Stomach smooth muscle (tissue), 2 donors: ENCODE results near the gene BRK1.
"Not testable (repeated sequence)": the region's sequence is repeated elsewhere in the genome, so short reads cannot be mapped to it uniquely, and the experiment has no call there.

ENCODE experiments used
- H3K27ac ChIP-seq: one replicate; pipeline ENCODE4 v1.7.0; 2013; ENCODE audit warnings: mild to moderate bottlenecking, low read length, inconsistent platforms
- H3K27me3 ChIP-seq, 2 donors: one replicate each; pipeline ENCODE4 v1.7.0; 2013; ENCODE audit warnings: low read length in 2 of 2; ENCODE audit not compliant: insufficient read depth in 2 of 2, control insufficient read depth in 1 of 2
- H3K36me3 ChIP-seq, 2 donors: one replicate each; pipeline ENCODE4 v1.7.0; 2013; ENCODE audit warnings: low read length in 2 of 2; ENCODE audit not compliant: control insufficient read depth in 2 of 2, insufficient read depth in 2 of 2
- H3K4me1 ChIP-seq: one replicate; pipeline ENCODE4 v1.7.0; 2013; ENCODE audit warnings: low read length; ENCODE audit not compliant: control insufficient read depth, insufficient read depth
- H3K4me3 ChIP-seq, 2 donors: one replicate each; pipeline ENCODE4 v1.7.0; 2013; ENCODE audit warnings: low read length in 2 of 2
- H3K9ac ChIP-seq, 2 donors: one replicate each; pipeline ENCODE4 v1.7.0; 2013; ENCODE audit warnings: low read length in 2 of 2, mild to moderate bottlenecking in 1 of 2
- H3K9me3 ChIP-seq, 2 donors: one replicate each; pipeline ENCODE4 v1.7.0; 2013; ENCODE audit warnings: low read length in 2 of 2; ENCODE audit not compliant: control insufficient read depth in 2 of 2
- donor health status: healthy.
- donor health status: Pancreatic carcinoma.

The BRK1 gene

DNA sequence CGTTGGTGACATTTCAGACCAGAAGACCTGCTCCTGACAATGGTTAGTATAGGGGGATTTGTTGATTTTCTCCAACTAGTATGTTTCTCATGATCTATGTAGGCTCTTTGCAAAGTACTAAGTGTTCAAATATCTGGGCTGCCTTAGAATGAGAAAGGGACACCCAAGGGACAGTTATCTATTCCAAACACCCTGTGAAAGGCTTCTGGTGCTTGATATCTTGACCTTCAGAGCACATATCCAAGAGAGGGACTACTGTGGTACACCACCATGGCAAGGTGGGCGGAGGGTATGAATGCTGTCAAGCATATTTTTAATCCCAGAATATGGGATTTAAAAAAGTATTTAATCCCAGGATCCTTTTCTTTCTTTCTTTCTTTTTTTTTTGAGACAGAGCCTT, 8.6 kb upstream of the BRK1 start:
- no peak overlapping the region for H3K9ac ChIP-seq
- H3K9me3 ChIP-seq: no peaks in the 10 kb centered on the region
- H3K36me3 ChIP-seq: no peaks in the 10 kb centered on the region
- H3K27me3 ChIP-seq: peaks cover 0 to 6% of the 10 kb centered on the region in 2 donors
- H3K27ac ChIP-seq: no peak overlapping the region
- H3K4me1 ChIP-seq: no peaks in the 10 kb centered on the region
- H3K4me3 ChIP-seq: no peak overlapping the region

DNA sequence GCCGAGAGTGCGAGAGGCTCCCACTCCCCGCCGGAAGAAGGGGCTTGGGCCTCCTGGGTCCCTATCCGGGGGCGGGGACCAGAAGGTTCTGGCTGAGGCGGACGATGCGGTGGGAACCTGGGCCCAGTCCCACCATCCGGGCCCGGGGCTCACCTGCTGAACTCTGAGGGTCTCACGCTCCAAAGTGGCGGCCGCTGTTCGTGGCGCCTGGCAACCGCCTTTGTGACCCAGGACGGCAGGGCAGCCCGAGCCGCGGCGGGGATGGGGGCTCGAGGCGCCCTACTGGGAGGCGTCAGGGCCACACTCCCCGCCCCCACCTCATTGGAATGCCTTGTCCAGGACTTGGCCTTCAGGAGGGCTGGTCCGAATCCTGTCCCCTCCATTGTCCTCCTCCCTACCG, 7.4 kb upstream of the BRK1 start, which contains the start of gene FANCD2OS:
TSS of gene FANCD2OS (minus strand) at position 165 of the 400 bp plus-strand sequence. CDS start 3,481 bp downstream, outside the sequence.
- peaks cover 0 to 6% of the 10 kb centered on the region in 2 donors for H3K27me3 ChIP-seq
- no peaks in the 10 kb centered on the region for H3K4me1 ChIP-seq
- H3K4me3 ChIP-seq: no peak within 1 kb of the TSS
- H3K9ac ChIP-seq: no peak within 1 kb of the TSS
- no peaks in the 10 kb centered on the region for H3K36me3 ChIP-seq
- H3K27ac ChIP-seq: no peak within 1 kb of the TSS
- H3K9me3 ChIP-seq: no peaks in the 10 kb centered on the region

DNA sequence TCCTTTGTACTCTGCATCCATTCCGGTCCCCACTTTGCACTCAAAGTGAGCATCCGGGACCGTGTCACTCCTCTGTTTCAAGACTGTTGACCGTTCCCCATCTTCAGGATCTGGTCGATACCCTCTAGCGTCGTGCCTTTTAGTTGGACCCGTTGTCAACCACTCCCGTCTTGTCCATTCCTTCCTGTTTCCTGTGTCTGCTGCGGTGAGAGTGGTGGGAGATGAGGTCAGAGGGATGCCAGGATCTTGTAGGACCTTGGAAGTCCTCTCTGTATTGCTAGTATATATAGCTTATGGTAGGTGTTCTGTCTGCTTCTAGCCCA, 624 bp downstream of the BRK1 start:
- H3K9me3 ChIP-seq: no peaks in the 10 kb centered on the region
- H3K4me1 ChIP-seq: peaks cover 15% of the 10 kb centered on the region
- H3K4me3 ChIP-seq: peak overlapping the region; percentile 89 to 99
- H3K27ac ChIP-seq: peak overlapping the region; percentile 67
- H3K36me3 ChIP-seq: peaks cover 0 to 3% of the 10 kb centered on the region in 2 donors
- H3K9ac ChIP-seq: peak overlapping the region; percentile 61 to 96
- no peaks in the 10 kb centered on the region for H3K27me3 ChIP-seq

DNA sequence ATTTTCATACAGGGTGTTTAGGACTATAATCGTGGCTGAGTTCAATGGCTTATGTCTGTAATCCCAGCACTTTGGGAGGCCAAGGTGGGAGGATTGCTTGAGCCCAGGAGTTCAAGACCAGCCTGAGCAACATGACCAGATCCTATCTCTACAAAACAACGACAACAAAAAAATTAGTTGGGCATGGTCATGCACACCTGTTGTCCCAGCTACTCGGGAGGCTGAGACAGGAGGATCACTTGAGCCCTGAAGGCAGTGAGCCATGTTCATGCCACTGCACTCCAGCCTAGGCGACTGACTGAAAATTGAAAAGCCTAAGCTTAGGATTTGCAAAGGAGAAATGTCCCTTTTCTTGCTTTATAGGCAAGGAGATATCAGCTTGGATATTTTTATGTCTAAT, 1.5 kb downstream of the BRK1 start:
- H3K9ac ChIP-seq: no peak overlapping the region
- peak overlapping the region; percentile 89 to 99 for H3K4me3 ChIP-seq
- no peaks in the 10 kb centered on the region for H3K27me3 ChIP-seq
- H3K4me1 ChIP-seq: peaks cover 15% of the 10 kb centered on the region
- no peaks in the 10 kb centered on the region for H3K9me3 ChIP-seq
- H3K27ac ChIP-seq: no peak overlapping the region
- peaks cover 0 to 3% of the 10 kb centered on the region in 2 donors for H3K36me3 ChIP-seq

DNA sequence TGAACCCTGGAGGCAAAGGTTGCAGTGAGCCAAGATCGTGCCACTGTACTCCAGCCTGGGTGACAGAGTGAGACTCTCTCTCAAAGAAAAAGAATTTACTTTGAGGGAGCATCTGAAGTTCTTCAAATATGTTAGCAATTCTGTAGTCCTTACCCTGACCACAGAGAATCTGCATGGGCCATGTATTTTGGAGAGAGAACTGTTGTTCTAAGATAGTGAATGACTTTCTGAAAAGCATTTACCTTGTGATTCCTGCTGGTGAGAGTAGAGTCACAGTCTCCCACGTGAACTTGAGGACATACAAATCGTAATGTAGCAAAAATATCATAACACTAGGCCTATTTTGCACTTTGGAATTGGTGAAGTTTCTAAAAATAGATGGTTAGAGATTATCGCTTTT, 3.9 kb downstream of the BRK1 start:
- peaks cover under 1 to 3% of the 10 kb centered on the region in 2 donors for H3K36me3 ChIP-seq
- H3K9me3 ChIP-seq: no peaks in the 10 kb centered on the region
- no peak overlapping the region for H3K9ac ChIP-seq
- no peak overlapping the region for H3K27ac ChIP-seq
- H3K4me3 ChIP-seq: no peak overlapping the region
- H3K27me3 ChIP-seq: no peaks in the 10 kb centered on the region
- peaks cover 15% of the 10 kb centered on the region for H3K4me1 ChIP-seq

DNA sequence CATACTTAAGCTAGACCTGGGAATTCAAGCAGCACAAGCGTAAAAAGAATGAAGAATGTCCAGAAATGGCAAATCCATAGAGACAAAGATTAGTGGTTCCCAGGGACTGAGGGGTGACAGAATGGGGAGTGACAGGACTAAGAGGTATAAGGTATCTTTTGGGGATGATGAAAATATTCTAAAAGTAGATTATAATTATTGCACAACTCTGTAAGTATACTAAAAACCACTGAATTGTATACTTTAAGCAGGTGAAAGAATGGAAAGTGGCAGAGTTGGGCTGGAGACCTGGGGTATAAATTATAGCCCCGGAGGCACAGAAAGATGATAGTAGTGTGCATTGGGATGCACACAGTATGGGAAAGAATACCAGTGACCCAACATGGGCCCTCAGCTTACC, 5.6 kb downstream of the BRK1 start:
- peaks cover 5 to 8% of the 10 kb centered on the region in 2 donors for H3K36me3 ChIP-seq
- no peak overlapping the region for H3K4me3 ChIP-seq
- no peaks in the 10 kb centered on the region for H3K27me3 ChIP-seq
- H3K4me1 ChIP-seq: peaks cover 13% of the 10 kb centered on the region
- no peak overlapping the region for H3K27ac ChIP-seq
- no peak overlapping the region for H3K9ac ChIP-seq
- no peaks in the 10 kb centered on the region for H3K9me3 ChIP-seq

DNA sequence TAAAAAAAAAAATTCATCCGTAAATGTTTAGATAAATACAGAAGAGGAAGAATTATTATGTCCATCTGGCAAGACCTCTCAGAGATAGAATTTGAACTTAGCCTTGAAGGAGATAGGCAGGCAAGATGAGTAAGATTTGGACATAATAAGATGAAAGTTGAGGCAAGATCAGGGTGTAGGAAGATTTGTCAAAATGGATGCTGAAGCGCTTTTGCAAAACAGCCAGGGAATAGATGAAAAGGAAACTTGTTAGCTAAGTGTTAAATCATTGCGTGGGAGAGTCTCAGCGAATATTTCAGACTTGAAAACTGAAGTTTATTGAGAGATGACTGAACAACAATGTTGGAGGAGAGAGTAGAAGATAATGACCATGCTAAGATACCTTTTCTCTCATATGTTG, 7.2 kb downstream of the BRK1 start:
- no peaks in the 10 kb centered on the region for H3K9me3 ChIP-seq
- H3K27ac ChIP-seq: no peak overlapping the region
- H3K9ac ChIP-seq: no peak overlapping the region
- H3K27me3 ChIP-seq: no peaks in the 10 kb centered on the region
- H3K36me3 ChIP-seq: peaks cover 15 to 16% of the 10 kb centered on the region in 2 donors
- peaks cover 4% of the 10 kb centered on the region for H3K4me1 ChIP-seq
- no peak overlapping the region for H3K4me3 ChIP-seq

DNA sequence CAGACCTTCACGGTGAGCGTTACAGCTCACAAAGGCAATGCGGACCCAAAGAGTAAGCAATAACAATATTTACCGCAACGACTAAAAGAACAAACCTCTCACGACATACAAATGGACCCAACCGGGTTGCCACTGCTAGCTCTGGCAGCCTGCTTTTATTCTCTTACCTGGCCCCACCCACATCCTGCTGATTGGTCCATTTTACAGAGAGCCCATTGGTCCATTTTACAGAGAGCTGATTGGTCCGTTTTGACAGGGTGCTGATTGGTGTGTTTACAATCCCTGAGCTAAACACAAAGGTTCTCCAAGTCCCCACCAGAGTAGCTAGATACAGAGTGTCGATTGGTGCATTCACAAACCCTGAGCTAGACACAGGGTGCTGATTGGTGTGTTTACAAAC, 20.4 kb downstream of the BRK1 start:
- H3K27ac ChIP-seq, H3K27me3 ChIP-seq, H3K4me3 ChIP-seq, H3K4me1 ChIP-seq, H3K36me3 ChIP-seq, H3K9me3 ChIP-seq, H3K9ac ChIP-seq: not testable (repeated sequence)

DNA sequence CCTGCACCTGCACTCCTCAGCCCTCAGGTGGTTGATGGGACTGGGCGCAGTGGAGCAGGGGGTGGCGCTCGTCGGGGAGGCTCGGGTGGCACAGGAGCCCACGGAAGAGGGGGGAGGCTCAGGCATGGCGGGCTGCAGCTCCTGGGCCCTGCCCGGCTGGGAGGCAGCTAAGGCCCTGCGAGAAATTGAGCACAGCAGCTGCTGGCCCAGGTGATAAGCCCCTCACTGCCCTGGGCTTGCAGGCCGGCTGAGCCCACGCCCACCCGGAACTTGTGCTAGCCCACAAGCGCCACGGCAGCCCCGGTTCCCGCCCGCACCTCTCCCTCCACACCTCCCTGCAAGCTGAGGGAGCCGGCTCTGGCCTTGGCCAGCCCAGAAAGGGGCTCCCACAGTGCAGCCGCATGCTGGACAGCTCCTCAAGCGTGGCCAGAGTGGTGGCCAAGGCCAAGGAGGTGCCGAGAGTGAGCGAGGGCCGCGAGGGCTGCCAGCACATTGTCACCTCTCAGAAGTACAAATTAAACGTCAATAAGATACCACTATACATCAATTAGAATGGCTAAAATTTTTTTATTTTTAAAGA, 21.0 kb downstream of the BRK1 start:
- Histone ChIP-seq H3K36me3 (no peaks in the 10 kb centered on the region), H3K9ac (no peak overlapping the region), H3K9me3 (no peaks in the 10 kb centered on the region), H3K27ac (no peak overlapping the region), H3K4me3 (no peak overlapping the region), H3K27me3 (no peaks in the 10 kb centered on the region), H3K4me1 (peaks cover 4% of the 10 kb centered on the region)

DNA sequence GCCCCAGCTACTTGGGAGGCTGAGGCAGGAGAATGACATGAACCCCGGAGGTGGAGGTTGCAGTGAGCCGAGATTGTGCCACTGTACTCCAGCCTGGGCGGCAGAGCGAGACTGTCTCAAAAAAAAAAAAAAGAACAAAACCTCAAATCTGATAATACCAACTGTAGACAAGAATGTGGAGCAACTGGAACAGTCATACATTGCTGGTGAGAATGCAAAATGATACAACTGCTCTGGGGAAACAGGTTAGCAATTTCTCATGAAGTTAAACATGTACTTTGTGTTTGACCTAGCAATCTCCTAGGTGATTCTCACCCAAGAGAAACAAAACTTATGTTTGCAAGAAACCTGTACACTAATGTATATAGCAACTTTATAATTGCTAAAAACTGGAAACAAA, 21.7 kb downstream of the BRK1 start:
- no peaks in the 10 kb centered on the region for H3K36me3 ChIP-seq
- H3K9me3 ChIP-seq: no peaks in the 10 kb centered on the region
- H3K27me3 ChIP-seq: no peaks in the 10 kb centered on the region
- H3K4me3 ChIP-seq: no peak overlapping the region
- peaks cover 4% of the 10 kb centered on the region for H3K4me1 ChIP-seq
- no peak overlapping the region for H3K9ac ChIP-seq
- H3K27ac ChIP-seq: no peak overlapping the region

DNA sequence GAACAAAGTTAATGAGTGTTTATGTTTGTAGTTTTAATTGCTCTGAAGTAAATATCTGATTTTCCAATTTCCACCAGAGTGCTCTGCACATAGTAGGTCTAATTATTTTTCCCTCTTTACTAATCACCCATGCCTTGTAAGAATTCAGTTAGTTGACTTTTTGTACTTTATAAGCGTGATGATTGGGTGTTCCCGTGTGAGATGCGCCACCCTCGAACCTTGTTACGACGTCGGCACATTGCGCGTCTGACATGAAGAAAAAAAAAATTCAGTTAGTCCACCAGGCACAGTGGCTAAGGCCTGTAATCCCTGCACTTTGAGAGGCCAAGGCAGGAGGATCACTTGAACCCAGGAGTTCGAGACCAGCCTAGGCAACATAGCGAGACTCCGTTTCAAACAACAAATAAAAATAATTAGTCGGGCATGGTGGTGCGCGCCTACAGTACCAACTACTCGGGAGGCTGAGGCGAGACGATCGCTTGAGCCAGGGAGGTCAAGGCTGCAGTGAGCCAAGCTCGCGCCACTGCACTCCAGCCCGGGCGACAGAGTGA, 25.6 kb downstream of the BRK1 start:
- H3K9ac ChIP-seq: peak overlapping the region in 1 of 2 donors; percentile 69
- no peaks in the 10 kb centered on the region for H3K9me3 ChIP-seq
- H3K36me3 ChIP-seq: no peaks in the 10 kb centered on the region
- H3K4me1 ChIP-seq: peaks cover 18% of the 10 kb centered on the region
- H3K27me3 ChIP-seq: no peaks in the 10 kb centered on the region
- peak overlapping the region; percentile 69 for H3K27ac ChIP-seq
- peak overlapping the region; percentile 87 for H3K4me3 ChIP-seq
